SK-N-SH treated with all-trans-retinoic acid at 6 μM for 48 hours (cell line): ENCODE data around the gene AMD1.
"Not testable (repeated sequence)": the region's sequence is repeated elsewhere in the genome, so short reads cannot be mapped to it uniquely, and the experiment has no call there.

Source experiments
- ATAC-seq: fragments of 200-7000 bp; cut with Tn5 transposase; 3 replicates; pipeline ENCODE4 v1.9.1; 2020; ENCODE audit warnings: mild to moderate bottlenecking, moderate library complexity
- ARNTL ChIP-seq: fragments of 450-650 bp; formaldehyde crosslinking; IDR thresholded peaks from 2 replicates; pipeline ENCODE4 v1.5.0; 2020; ENCODE audit warnings: low read depth, mild to moderate bottlenecking, moderate library complexity, borderline replicate concordance
- BACH2 ChIP-seq: fragments of 250-450 bp; sonication (Bioruptor Pico); IDR thresholded peaks from 2 replicates; pipeline ENCODE4 v1.9.0; 2021; ENCODE audit warnings: mild to moderate bottlenecking, borderline replicate concordance
- CREB5 ChIP-seq: fragments of 250-450 bp; sonication (Bioruptor Pico); IDR thresholded peaks from 2 replicates; pipeline ENCODE4 v1.5.1; 2020; ENCODE audit warnings: low read depth, mild to moderate bottlenecking, moderate library complexity
- CSDC2 ChIP-seq: fragments of 250-450 bp; sonication (Bioruptor Pico); IDR thresholded peaks from 2 replicates; pipeline ENCODE4 v1.5.0; 2020; ENCODE audit warnings: mild to moderate bottlenecking, moderate library complexity
- ESRRG ChIP-seq: fragments of 250-450 bp; sonication (Bioruptor Pico); IDR thresholded peaks from 2 replicates; pipeline ENCODE4 v1.6.1; 2021; ENCODE audit warnings: mild to moderate bottlenecking
- GLIS3 ChIP-seq: fragments of 250-450 bp; sonication (Bioruptor Pico); IDR thresholded peaks from 2 replicates; pipeline ENCODE4 v1.5.0; 2020; ENCODE audit warnings: mild to moderate bottlenecking, moderate library complexity
- ISL1 ChIP-seq: fragments of 250-450 bp; sonication (Bioruptor Pico); IDR thresholded peaks from 2 replicates; pipeline ENCODE4 v2.1.2; 2022; ENCODE audit warnings: mild to moderate bottlenecking, moderate library complexity
- OSR1 ChIP-seq: fragments of 250-450 bp; sonication (Bioruptor Pico); IDR thresholded peaks from 2 replicates; pipeline ENCODE4 v1.8.0; 2022; ENCODE audit warnings: moderate library complexity, mild to moderate bottlenecking, inconsistent platforms
- PATZ1 ChIP-seq: fragments of 250-450 bp; sonication (Bioruptor Pico); IDR thresholded peaks from 2 replicates; pipeline ENCODE4 v1.8.0; 2020; ENCODE audit warnings: mild to moderate bottlenecking, moderate library complexity, borderline replicate concordance
- PPARA ChIP-seq: fragments of 250-450 bp; sonication (Bioruptor Pico); IDR thresholded peaks from 2 replicates; pipeline ENCODE4 v1.5.0; 2020; ENCODE audit warnings: mild to moderate bottlenecking, borderline replicate concordance
- RARB ChIP-seq: fragments of 250-450 bp; sonication (Bioruptor Pico); IDR thresholded peaks from 2 replicates; pipeline ENCODE4 v1.8.0; 2021; ENCODE audit warnings: mild to moderate bottlenecking, moderate library complexity
- SNAI2 ChIP-seq: fragments of 250-450 bp; sonication (Bioruptor Pico); IDR thresholded peaks from 2 replicates; pipeline ENCODE4 v1.5.0; 2020; ENCODE audit warnings: mild to moderate bottlenecking, moderate library complexity
- TCF4 ChIP-seq: fragments of 250-450 bp; sonication (Bioruptor Pico); IDR thresholded peaks from 2 replicates; pipeline ENCODE4 v1.8.0; 2021; ENCODE audit warnings: mild to moderate bottlenecking, moderate library complexity, borderline replicate concordance
- TOX ChIP-seq: fragments of 250-450 bp; sonication (Bioruptor Pico); IDR thresholded peaks from 2 replicates; pipeline ENCODE4 v1.8.0; 2021; ENCODE audit warnings: mild to moderate bottlenecking, moderate library complexity, borderline replicate concordance
- ZC3H10 ChIP-seq: fragments of 250-450 bp; sonication (Bioruptor Pico); IDR thresholded peaks from 2 replicates; pipeline ENCODE4 v1.5.1; 2021; ENCODE audit warnings: mild to moderate bottlenecking, moderate library complexity
- ZFP3 ChIP-seq: fragments of 250-450 bp; sonication (Bioruptor Pico); IDR thresholded peaks from 2 replicates; pipeline ENCODE4 v1.5.0; 2020; ENCODE audit warnings: mild to moderate bottlenecking, moderate library complexity
- ZFP30 ChIP-seq: fragments of 450-650 bp; formaldehyde crosslinking; IDR thresholded peaks from 2 replicates; pipeline ENCODE4 v1.5.0; 2022; ENCODE audit warnings: mild to moderate bottlenecking, moderate library complexity
- ZNF565 ChIP-seq: fragments of 450-650 bp; formaldehyde crosslinking; conservative IDR thresholded peaks from 2 replicates; pipeline ENCODE4 v1.5.0; 2020; ENCODE audit warnings: low read depth, mild to moderate bottlenecking, moderate library complexity
- ZNF70 ChIP-seq: fragments of 450-650 bp; formaldehyde crosslinking; IDR thresholded peaks from 2 replicates; pipeline ENCODE4 v1.5.0; 2020; ENCODE audit warnings: mild to moderate bottlenecking, moderate library complexity
- ZNF8 ChIP-seq: fragments of 450-650 bp; formaldehyde crosslinking; IDR thresholded peaks from 2 replicates; pipeline ENCODE4 v1.5.0; 2020; ENCODE audit warnings: mild to moderate bottlenecking, moderate library complexity
- TF ChIP-seq, protein P1 (sequence below): fragments of 250-450 bp; sonication (Bioruptor Pico); IDR thresholded peaks from 2 replicates; pipeline ENCODE4 v1.5.0; 2020; ENCODE audit warnings: mild to moderate bottlenecking, moderate library complexity

Gene AMD1

DNA sequence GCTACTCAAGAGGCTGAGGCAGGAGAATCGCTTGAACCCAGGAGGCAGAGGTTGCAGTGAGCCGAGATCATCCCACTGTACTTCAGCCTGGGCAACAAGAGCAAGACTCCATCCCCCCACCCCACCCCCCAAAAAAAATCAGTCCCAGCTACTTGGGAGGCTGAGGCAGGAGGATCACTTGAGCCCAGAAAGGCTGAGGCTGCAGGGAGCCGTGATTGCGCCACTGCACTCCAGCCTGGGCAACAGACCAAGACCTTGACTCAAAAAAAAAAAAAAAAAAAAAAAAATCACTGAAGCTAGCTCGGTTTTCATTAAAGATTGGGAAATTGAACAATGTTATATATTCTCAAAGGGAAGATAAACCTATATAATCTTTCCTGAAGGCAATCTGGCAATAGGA lies 38.8 kb upstream of the AMD1 start:
- ATAC-seq = not testable (repeated sequence)

DNA sequence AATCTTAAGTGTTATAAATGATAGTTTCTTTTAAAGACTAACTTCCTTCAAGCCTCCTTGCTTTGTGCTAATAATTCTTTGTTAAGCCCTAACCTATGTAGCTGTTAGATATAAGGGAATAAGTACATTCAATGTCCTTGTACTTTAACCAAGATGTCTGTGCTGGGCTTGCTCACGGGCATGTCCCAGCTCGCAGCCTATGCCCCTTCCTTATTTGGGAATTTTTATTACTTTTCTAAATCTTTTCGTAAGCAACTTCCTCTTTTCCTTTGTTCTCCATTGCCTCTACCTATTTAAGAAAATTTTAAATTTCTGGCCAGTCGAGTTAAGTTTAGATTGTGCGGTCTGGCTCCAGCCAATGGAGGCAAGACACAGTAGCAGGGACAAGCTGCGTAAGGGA lies 33.3 kb upstream of the AMD1 start:
- no peak for ATAC-seq
- no peak for TF ChIP-seq ISL1
- TF ChIP-seq ZFP30 (CRISPR knock-in tag) = no peak
- no peak for TF ChIP-seq ARNTL
- no peak for TF ChIP-seq ZNF8
- no peak for TF ChIP-seq ZNF70 (CRISPR knock-in tag)
- no peak for TF ChIP-seq ZFP3 (CRISPR knock-in tag)
- no peak for TF ChIP-seq OSR1 (CRISPR knock-in tag)

GRCh38 chr6:110849781-110850180 lies 24.8 kb upstream of the AMD1 start:
- TF ChIP-seq PPARA (CRISPR knock-in tag) (no peak), CSDC2 (CRISPR knock-in tag) (no peak), ZNF565 (CRISPR knock-in tag) (no peak), CREB5 (CRISPR knock-in tag) (no peak), GLIS3 (CRISPR knock-in tag) (no peak), RARB (CRISPR knock-in tag) (no peak), PATZ1 (CRISPR knock-in tag) (no peak), BACH2 (no peak), ZNF8 (no peak), TOX (no peak), SNAI2 (CRISPR knock-in tag) (no peak), ZNF70 (CRISPR knock-in tag) (no peak), OSR1 (CRISPR knock-in tag) (no peak), TCF4 (CRISPR knock-in tag) (no peak), ZC3H10 (no peak), ZFP30 (CRISPR knock-in tag) (no peak), ESRRG (CRISPR knock-in tag) (no peak), ISL1 (no peak)
- TF ChIP-seq, protein P1, sequence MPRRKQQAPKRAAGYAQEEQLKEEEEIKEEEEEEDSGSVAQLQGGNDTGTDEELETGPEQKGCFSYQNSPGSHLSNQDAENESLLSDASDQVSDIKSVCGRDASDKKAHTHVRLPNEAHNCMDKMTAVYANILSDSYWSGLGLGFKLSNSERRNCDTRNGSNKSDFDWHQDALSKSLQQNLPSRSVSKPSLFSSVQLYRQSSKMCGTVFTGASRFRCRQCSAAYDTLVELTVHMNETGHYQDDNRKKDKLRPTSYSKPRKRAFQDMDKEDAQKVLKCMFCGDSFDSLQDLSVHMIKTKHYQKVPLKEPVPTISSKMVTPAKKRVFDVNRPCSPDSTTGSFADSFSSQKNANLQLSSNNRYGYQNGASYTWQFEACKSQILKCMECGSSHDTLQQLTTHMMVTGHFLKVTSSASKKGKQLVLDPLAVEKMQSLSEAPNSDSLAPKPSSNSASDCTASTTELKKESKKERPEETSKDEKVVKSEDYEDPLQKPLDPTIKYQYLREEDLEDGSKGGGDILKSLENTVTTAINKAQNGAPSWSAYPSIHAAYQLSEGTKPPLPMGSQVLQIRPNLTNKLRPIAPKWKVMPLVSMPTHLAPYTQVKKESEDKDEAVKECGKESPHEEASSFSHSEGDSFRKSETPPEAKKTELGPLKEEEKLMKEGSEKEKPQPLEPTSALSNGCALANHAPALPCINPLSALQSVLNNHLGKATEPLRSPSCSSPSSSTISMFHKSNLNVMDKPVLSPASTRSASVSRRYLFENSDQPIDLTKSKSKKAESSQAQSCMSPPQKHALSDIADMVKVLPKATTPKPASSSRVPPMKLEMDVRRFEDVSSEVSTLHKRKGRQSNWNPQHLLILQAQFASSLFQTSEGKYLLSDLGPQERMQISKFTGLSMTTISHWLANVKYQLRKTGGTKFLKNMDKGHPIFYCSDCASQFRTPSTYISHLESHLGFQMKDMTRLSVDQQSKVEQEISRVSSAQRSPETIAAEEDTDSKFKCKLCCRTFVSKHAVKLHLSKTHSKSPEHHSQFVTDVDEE (CRISPR knock-in tag) = no peak
- TF ChIP-seq, all 23 proteins: peak for 0
- no peak for ATAC-seq

DNA sequence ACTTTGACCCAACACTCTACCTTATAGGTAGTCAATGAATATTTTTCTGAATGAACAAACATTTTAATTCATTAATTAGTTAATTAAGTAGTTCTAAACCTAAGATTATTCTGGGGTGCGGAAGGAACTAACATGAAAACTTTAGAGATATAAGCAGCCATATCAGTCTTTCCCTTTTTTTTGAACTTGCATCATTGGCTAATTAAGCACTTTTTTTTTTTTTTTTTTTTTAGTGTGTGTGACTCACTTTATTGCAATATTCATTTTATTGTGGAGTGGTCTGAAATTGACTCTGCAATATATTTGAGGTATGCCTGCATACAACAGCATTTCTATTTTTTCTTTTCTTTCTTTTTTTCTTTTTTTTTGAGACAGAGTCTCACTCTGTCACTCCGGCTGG lies 21.8 kb upstream of the AMD1 start:
- ATAC-seq = no peak
- TF ChIP-seq ZC3H10 (no peak), TOX (no peak), ZNF8 (no peak), GLIS3 (CRISPR knock-in tag) (no peak), ZNF565 (CRISPR knock-in tag) (no peak), TCF4 (CRISPR knock-in tag) (no peak), ZFP30 (CRISPR knock-in tag) (no peak), ZFP3 (CRISPR knock-in tag) (no peak), ARNTL (no peak), ESRRG (CRISPR knock-in tag) (no peak), OSR1 (CRISPR knock-in tag) (no peak)
- TF ChIP-seq, protein P1 (CRISPR knock-in tag) = no peak
